HTR-8/SVneo (cell line): ENCODE data around the gene HELZ2.
"Not testable (repeated sequence)": the region's sequence is repeated elsewhere in the genome, so short reads cannot be mapped to it uniquely, and the experiment has no call there.

Source experiments
- DNase-seq: peaks from one replicate; pipeline ENCODE4 v3.0.0; 2011; ENCODE audit warnings: low spot score, mixed read lengths; ENCODE audit not compliant: insufficient read length
- FAIRE-seq: peaks from 2 replicates; lab custom pipeline; 2011; peaks lifted over from hg19 to GRCh38; lab: Jason Lieb, UNC

Gene HELZ2

DNA sequence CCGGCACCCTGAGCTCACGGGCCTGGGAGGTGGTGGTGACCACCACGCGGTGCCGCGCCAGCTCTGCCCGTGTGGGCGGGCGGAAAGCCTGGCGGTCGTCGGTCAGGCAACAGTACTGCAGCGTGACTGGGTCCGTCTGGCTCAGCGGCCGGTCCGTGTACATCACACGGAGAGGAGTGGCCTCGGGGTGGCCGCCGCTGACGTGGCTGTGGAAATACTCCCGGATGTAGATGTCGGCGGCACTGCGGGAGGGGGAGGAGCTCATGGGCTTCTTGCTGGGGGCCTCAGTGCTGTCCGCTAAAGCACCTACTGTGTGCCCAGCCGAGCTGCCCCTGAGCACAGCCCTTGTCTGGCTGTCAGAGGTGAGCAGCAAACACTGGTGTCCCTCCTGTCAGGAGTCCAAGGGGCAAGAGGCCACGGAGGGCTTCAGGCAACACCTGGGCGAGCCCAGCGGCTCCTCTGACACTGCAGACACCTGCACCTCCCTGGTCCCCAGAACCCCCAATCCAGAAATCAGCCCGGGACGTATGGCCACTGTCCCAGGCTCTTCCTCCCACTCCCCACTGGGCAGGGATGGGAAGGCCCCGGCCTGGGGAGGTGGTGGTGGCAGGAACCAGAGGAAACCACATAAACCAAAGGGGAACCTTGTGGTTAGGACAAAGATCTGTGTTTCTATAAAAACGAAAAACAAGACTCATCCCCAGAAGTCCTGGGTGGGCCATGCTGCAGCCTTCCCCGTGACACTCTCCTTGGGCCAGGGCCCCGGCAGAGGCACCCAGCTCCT lies 6.5 kb downstream of the HELZ2 start:
- DNase-seq (no peak), FAIRE-seq (peak; percentile 52)

- FAIRE-seq: no peak
These were observed 7.0 kb downstream of the HELZ2 start for GRCh38 chr20:63567136-63567385.

GRCh38 chr20:63566395-63567135 lies 7.5 kb downstream of the HELZ2 start:
- peak; percentile 100 for FAIRE-seq

More at GRCh38 chr20:63567136-63567385, 7.0 kb downstream of the HELZ2 start:
- DNase-seq: no peak

DNA sequence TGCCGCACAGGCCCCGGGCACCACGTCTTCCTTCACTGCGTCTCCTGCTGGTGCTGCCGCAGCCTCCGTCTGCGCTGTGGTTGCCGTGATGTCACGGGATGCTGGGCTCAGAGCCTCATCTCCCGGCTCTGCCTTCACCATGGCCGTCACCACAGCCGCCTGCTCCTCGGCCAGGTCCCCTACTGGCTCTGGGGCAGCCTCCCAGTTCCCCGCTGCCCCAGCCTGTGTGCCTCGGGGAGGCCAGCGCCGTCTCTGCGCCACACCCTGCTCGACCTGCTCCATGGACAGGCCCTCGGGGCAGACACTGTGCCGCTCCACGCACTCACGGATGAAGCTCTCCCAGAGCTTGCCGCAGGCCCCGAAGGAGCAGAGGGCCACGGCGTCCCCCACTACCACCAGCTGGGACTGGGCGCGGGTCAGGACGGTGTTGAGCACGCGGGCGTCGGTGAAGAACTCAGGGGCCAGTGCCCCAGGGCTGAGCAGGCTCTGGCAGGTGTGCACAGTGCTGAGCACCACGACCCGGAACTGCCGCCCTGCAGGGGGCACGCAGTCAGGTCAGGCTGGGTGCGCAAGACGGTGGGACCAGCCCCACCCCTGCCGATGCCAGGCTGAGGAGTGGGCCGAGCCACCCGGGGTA lies 8.2 kb downstream of the HELZ2 start:
- no peak for DNase-seq
- FAIRE-seq: no peak

More at GRCh38 chr20:63566395-63567135, 7.5 kb downstream of the HELZ2 start:
- no peak for DNase-seq

DNA sequence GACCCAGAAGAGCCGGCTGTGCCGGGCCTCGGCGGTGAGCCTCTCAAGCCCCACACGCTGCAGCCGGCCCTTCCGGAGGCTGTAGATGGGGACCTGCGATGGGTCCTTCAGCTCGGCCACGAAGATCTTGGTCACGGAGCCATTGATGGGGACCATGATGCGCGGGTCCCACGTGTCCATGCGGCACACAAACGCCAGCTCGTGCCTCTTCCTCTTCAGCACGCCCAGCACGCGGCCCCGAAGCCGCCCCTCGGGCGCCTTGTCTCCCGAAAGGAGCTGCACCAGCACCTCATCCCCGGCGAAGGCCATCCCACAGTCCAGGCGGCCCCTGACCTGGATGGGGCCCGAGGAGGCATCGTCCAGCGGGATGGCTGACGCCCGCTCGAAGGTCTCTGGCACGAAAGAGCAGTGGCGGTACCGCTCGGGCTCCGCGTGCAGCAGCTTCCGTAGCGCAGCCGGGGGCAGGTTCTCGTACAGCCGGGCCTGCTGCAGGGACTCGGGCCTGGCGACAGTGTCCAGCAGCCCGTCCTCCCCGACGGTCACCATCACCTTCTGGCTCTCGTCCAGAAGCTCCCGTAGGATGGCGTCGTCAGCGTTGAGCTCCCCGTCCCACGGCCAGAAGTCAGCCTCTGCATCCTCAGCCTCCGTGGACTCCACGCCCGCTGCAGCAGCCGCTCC lies 8.9 kb downstream of the HELZ2 start:
- FAIRE-seq (no peak), DNase-seq (no peak)

DNA sequence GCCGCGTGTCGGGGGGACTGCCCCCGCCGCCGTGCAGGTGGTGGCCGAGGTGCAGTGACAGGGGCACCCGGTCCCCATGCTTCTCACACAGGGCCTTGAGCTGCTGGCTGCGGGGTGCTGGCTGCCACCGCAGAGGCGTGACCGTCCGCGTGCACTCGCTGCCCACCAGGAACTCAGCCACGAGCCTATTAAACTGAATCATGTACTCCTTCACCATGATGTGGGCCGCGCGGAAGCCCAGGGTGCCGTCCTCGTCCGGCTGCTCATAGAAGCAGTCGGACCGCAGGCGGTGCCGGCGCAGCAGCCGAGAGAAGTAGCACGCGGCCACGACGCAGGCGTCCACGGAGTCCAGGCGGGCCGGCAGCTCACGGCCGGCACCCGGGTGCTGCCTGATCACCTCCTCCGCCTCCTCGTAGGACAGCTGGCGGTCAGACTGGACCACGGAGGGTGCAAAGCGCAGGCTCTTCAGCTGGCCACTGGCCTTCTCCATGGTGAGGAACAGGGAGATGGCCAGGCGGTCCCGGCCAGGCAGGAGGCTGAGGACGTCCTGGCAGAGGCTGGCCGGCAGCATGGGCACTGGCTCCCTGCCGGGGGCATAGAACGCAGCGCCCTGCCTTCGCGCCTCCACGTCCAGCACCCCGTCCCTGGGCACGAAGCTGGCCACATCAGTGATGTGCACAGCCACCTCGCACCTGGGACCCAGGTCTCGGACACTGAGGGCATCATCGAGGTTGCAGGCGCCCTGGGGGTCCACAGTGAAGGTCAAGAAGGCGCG lies 9.8 kb downstream of the HELZ2 start:
- no peak for DNase-seq
- FAIRE-seq: no peak

- no peak for FAIRE-seq
- no peak for DNase-seq
These were observed 10.7 kb downstream of the HELZ2 start for GRCh38 chr20:63563225-63563935.

- DNase-seq: no peak
- FAIRE-seq: no peak
These were observed 11.4 kb downstream of the HELZ2 start for GRCh38 chr20:63562461-63563224.

DNA sequence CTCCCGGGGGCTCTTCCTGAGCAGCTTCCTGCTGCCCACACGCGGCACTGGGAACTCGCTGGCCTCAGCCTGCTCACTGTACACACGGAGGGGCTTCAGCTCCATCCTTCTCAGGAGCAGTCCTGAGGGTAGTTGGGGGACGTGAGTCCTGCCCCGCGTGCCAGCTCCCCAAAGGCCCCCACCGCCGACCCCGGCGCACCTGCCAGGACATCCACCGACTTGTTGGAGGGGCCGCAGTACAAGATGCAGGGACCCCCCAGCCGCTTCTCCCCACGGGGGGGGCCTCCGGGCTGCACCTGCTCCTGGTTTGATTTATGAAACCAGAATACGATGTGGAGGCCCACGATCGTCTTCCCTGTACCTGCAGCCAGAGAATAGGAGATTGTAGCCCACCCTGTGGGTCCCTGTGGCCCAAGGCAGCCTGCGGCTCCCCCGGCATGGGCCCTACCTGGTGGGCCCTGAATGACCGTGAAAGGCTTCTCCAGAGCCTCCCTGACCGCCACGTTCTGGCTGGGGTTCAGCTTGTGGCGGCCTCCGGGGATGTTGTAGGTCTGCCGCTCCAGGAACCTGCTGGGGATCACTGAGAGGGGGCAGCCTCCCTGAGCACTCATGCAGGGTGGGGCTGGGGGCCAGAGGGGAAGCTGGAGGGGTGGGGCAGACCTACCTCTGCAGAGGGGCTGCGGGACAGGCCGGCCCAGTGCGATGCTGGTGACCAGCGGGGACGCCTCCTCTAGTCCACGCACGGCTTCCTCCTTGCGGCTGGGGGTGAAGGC lies 12.2 kb downstream of the HELZ2 start:
- DNase-seq (no peak), FAIRE-seq (no peak)

- FAIRE-seq (peak; percentile 60), DNase-seq (no peak)
These were observed 13.0 kb downstream of the HELZ2 start for GRCh38 chr20:63560856-63561609.

DNA sequence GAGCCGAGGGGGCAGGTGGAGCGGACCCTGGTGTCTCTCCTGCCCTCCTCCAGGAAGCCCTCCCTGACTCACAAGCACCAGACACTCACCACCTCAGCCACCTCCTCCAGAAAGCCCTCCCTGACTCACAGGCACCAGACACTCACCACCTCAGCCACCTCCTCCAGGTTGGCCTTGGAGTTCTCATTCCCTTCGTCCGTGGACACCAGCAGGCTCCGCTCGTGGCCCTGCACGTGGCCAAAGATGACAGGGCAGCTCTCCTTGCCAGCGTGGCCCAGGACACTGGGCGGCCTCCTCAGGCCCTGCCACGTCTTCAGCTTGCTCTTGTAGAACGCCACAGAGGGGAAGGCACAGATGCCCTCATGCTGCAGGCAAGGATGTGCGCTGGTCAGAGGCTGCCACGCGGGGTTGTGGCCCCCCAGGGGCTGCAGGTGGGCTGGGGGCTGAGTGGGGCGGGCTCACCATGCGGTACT lies 13.7 kb downstream of the HELZ2 start:
- no peak for DNase-seq
- peak; percentile 87 for FAIRE-seq

GRCh38 chr20:63559485-63560332 lies 14.3 kb downstream of the HELZ2 start:
- peak; percentile 38 for FAIRE-seq
- not testable (repeated sequence) for DNase-seq

- FAIRE-seq: no peak
- DNase-seq: no peak
These were observed 15.1 kb downstream of the HELZ2 start for GRCh38 chr20:63558804-63559484.

- no peak for DNase-seq
- FAIRE-seq: no peak
These were observed 16.6 kb downstream of the HELZ2 start for GRCh38 chr20:63557481-63557891.

GRCh38 chr20:63556873-63557478 lies 17.1 kb downstream of the HELZ2 start:
- DNase-seq (no peak), FAIRE-seq (no peak)
